ENCODE results near the gene LTBP4.

LTBP4 gene

DNA sequence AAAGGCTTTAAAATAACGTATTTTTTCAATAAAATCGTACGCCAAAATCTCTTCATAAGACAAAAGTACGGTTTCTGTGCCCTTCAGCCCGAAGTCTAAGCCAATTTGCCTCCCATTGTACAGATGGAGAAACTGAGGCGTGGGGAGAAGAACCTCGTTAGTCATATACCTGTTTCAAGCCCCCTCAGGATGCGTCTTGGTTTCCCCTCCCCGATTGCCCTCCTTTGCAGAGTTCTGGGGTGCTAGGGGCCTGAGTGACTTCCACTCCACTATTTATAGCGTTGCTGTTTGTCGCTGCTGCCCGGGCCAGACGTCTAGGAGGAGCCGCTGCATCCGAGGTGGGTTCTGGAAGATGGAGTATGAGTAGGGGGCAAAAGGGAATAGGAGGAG, 2.3 kb upstream of the LTBP4 start:
- DNase-seq: no peak

DNA sequence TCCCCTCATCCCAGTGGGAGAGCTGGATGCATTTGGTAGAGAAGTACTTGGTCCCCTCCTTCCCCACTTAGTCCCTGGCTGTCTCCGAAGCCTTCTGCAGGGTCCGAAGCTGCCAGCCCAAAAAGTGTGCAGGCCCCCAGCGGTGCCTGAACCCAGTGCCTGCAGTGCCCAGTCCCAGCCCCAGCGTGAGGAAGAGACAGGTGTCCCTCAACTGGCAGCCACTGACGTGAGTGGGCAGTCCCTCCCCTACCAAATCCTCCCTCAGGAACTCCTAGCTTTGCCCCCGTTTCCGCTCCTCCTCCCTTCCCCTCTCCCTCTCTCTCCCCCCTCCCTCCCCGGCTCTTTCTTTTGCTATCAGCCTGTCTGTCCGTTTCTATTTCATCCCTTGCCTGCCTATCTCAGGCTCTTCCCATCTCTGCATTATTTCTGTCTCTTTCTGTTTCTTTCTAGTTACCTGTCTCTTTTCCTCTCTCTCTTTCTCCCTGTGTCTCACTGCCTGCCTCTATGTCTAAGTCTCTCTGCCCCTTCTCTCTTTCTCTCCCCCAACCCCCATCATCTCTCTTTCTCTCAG, 1.8 kb upstream of the LTBP4 start:
- DNase-seq: no peak

DNA sequence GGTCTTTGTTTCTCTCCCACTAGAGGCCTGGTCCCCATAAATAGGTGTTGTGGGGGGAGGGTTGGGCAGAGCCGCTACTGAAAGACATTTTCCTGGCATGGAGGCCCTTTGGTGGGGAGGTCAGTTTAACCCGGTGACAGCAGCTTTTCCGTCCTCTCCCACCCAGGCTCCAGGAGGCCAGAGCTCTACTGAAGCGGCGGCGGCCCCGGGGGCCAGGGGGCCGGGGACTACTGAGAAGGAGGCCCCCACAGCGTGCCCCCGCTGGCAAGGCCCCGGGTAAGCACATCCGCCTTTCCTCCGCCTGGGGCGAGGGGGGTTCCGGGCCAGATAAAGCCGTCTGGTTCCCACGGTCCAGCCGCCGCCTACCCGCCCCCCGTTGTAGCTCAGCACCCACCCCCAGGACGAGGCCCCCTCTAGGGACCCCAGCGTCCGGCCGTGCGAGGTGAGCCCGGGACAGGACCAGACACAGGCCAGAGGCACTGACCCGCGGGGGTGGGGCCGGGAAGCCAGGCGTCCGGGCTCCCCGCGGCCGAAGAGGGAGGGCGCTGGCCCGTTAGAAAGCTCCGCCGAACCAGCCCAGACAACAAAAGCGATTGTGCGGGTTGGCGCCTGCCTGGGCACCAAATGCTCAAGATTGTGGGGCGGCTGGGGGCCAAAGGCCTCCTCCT, 1.1 kb upstream of the LTBP4 start:
- DNase-seq: no peak

DNA sequence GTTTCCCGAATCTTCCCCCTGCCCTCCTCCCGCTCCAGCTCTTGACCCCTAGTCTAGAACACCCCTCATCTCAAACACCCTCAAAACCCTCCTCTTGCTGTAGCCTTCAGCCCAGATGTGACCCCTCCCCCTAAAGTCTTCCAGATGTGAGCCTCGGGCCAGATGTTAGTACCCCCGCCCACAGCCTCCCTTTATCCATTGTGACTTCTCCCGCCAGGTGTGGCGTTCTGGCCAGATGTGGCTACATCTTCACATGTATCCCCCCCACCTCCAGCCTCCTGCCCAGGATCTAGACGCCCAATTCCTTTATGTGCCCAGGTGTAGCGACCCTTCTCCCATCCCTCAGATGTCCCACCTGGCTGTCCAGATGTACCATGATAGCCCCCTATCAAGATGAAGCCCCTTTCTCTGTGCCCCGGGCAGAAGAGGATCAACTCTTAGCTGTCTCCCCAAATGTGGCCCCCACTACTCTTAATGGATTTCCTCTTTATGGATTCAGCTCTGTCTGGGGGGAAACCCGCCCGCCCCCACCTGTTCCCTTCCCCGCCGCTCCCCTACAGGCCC, 517 bp upstream of the LTBP4 start:
- DNase-seq: no peak

DNA sequence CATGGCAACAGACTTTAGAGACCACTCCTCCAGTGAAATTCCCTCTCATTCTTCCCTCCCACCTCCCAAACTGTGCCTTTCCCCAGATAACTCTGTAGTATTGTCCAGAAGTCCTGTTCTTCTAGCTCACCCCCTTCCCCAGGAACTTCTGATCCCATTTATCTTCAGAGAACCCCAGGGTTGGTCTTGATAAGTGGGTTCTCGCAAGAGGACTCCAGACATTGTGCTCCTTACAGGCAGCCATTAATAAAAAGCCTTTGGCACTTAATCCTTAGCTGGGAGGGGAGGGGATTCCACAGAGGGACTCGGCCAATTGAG, 1.9 kb downstream of the LTBP4 start:
- no peak for DNase-seq

DNA sequence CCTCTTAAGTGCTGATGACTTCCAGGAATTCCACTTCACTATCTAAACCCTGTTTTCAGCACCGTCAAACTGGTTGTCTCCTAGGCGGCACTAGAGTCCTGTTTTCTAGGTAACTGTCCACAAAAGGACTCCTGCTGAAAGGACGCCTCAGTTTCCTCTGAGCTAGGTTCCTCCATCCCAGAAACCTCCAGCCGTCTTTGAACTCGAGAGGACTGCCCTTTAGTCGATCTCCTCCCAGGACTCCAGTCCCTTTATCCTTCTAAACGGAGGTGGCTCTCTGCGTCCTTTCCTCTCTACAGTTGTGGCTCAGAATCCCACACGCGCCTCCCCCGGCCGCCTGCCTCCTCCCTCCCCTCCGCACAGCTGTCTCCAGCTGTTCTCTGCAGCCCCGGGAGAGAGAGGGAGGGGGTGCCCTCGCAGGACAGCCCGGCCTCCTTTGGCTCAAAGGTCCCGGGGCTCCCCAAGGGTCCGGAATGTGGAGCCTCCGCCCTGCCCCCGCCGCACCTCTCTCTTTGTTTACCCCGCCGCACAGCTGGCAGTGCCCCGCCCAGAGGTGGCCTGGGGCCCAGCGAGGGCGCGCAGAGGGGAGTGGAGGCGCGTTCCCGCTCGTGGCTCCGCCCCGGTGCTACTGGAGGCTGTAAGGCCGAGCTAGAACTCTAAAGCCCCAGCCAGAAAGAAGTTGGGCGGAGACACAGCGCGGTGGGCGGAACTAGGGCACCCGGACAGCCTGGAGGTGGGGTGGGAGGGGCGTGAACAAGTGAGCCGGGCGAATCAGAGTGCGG, 2.4 kb downstream of the LTBP4 start:
- DNase-seq: peak; percentile 64

DNA sequence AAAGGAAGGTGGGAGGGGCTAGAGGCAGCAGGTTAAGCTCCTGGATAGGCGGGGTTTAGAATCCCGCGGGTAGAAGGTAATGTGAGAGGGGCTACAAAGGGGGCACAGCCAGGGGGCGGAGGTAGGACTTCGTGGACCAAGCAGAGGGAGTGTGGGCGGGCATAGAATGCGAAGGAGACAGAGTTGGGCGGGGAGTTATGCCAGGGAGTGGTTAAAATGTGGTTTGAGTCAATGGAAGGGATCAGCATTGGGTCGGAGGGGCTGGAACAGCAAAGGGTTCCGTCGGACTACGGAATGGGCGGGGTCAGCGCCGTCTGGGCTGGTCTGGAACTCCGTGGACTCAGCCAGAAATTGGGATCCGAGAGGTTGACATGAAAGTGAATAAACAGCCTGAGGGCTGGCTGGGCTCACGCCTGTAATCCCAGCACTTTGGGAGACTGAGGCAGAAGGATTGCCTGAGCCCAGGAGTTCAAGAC, 3.0 kb downstream of the LTBP4 start:
- no peak for DNase-seq

DNA sequence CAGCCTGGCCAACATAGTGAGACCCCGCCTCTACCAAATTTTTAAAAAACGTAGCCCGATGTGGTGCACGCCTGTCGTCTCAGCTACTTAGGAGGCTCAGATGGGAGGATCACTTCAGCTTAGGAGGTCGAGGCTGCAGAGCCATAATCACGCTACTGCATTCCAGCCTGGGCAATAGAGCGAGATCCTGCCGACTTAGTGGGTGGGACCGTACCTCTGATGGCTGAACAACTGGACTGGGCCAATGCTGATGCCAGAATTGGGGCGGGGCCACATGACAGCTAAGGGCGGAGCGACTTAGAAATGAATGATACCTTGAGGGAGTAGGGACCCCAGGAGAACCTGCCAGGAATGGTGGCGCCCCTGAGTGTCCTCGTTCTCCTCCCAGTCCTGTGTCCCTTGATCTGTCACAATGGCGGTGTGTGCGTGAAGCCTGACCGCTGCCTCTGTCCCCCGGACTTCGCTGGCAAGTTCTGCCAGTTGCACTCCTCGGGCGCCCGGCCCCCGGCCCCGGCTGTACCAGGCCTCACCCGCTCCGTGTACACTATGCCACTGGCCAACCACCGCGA, 3.6 kb downstream of the LTBP4 start:
- no peak for DNase-seq

DNA sequence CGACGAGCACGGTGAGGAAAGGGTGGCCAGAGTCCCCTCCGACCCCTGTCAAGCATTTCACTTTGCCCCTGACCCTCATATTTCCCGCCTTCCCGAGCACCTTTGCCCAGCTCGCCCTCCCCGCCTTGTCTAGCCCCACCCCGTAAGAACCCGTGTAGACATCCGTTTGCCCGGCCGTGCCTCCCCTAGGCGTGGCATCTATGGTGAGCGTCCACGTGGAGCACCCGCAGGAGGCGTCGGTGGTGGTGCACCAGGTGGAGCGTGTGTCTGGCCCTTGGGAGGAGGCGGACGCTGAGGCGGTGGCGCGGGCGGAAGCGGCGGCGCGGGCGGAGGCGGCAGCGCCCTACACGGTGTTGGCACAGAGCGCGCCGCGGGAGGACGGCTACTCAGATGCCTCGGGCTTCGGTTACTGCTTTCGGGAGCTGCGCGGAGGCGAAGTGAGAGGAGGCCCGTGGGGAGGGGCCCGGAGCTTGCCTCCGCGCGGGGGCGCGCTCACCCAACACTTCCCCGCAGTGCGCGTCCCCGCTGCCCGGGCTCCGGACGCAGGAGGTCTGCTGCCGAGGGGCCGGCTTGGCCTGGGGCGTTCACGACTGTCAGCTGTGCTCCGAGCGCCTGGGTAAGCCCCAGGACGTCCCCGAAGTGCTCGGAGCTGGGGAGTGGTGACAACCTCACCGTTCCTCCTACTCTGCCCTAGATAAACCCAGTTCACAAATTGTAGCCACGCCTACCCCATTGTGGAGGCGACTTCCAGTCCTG, 4.2 kb downstream of the LTBP4 start:
- DNase-seq: no peak

DNA sequence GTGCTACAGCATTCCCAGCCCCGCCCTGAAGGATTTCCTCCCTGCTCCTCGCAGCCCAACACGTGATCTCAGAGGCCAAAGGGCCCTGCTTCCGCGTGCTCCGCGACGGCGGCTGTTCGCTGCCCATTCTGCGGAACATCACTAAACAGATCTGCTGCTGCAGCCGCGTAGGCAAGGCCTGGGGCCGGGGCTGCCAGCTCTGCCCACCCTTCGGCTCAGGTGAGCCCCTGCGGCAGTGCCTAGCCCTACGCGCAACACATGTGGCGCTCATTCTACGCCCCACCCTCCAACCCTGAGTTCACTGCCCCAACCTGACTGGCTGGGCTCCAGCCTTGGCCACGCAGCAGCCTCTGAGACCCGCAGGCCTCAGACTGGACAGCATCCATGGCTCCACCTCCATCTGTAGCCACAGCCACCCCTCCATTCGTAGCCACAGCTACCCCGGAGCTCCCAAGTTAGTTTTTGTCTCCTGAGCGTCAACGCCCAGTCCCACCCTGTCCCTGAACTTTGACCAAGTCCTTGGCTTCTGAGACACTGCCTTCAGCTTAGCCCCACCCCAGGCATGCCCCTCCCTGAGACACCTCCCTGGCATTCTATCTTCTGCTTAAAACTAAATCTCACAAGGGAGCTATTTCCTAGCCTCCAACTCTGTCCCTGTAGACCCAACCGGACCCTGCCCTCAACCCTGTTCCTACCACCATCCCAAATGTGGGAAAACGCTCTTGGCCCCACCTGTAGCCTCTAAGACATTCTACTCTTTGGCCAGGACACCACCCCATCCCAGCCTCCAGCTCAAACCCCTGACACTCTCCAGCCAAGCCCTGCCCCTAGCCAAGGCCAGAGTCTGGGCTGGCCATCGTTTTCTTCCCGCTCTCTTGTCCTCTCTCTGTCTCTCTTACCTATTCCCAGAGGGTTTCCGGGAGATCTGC, 6.4 kb downstream of the LTBP4 start:
- no peak for DNase-seq

DNA sequence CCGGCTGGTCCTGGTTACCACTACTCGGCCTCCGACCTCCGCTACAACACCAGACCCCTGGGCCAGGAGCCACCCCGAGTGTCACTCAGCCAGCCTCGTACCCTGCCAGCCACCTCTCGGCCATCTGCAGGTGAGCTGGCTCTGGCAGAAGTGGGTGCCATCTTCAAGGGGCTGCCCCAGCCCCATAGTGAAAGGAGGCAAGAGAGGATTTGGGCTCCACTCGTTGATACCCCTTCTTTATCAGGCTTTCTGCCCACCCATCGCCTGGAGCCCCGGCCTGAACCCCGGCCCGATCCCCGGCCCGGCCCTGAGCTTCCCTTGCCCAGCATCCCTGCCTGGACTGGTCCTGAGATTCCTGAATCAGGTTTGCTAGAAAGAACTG, 7.1 kb downstream of the LTBP4 start:
- no peak for DNase-seq

DNA sequence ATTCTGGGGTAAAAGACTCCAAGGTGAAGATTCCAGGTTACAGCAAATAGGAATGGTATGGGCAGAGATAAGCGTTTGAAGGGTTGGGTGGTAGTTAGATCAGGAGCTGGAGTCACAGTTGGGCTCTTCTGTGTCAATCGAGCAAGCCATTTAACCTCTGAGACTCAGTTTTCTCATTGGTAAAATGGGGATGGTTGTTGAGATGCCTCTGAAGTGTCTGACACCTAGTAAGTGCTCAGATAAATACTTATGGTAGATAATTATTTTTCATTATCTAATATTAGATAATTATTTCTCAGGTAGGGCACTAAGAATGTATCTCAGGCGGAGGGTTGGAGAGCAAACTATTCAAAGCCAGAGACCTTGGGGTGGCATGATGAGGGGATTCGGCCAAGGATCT, 7.8 kb downstream of the LTBP4 start:
- no peak for DNase-seq

DNA sequence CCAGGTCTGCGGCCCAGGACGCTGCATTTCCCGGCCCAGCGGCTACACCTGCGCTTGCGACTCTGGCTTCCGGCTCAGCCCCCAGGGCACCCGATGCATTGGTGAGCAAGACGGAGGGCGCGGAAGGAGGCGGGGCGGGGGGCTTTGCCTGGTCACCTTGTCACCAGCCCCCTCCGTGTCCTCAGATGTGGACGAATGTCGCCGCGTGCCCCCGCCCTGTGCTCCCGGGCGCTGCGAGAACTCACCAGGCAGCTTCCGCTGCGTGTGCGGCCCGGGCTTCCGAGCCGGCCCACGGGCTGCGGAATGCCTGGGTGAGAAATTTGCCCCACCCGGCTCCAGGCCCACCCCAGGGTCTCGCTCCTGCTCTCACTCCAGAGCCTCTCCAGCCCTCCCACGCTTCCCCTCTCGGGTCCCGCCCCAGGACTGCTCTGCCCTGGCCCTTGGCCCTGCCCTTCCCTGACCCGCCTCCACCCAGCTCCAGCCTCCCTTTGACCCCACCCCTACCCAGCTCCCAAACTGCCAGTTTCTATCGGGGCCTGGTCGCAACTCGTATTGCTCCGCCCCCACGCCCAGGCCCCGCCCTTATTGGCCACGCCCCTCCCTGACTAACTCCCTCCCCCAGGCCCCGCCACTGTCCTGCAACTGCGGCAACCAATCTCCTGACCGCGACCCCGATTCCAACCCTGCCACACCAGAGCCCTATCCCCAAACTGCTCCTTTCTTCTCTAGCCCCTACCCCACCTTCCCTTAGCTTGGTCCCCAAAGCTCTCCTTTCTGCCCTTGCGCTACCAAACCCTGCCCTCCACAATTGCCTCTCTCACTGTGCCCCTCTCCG, 8.6 kb downstream of the LTBP4 start:
- no peak for DNase-seq

DNA sequence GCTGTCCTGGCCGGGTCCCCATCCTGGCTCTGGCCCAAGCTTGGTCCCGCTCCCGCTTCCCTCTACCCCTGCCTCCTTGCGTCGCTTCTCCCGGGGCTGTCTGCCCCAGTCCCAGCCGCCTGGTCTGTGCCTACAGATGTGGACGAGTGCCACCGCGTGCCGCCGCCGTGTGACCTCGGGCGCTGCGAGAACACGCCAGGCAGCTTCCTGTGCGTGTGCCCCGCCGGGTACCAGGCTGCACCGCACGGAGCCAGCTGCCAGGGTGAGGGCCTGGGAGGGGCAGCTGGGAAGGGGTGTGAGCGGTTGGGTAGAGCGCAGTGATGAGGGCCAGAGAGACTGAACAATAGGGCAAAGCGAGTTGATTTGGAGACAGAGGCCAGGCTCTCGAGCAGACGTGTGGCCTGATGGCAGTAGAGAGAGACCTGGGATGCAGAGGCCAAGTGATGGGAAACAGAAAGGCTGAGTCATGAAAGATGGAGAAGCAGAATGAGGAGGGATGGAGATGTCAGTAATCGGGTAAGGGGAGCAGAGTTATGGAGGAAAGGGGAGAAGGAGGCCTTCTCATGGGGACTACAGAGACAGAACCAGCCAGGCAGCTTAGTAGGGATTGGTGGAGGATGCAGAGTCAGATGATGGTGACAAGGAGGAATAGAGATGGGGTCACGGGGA, 9.4 kb downstream of the LTBP4 start:
- no peak for DNase-seq

DNA sequence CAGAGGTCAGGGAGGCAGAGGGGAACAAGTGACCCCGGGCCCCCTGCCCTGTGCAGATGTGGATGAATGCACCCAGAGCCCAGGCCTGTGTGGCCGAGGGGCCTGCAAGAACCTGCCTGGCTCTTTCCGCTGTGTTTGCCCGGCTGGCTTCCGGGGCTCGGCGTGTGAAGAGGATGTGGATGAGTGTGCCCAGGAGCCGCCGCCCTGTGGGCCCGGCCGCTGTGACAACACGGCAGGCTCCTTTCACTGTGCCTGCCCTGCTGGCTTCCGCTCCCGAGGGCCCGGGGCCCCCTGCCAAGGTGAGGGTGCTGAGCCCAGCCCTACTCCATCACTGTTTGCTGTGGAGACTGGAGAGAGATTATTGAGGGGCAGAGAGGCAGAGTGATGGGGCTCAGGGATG, 9.9 kb downstream of the LTBP4 start:
- no peak for DNase-seq

DNA sequence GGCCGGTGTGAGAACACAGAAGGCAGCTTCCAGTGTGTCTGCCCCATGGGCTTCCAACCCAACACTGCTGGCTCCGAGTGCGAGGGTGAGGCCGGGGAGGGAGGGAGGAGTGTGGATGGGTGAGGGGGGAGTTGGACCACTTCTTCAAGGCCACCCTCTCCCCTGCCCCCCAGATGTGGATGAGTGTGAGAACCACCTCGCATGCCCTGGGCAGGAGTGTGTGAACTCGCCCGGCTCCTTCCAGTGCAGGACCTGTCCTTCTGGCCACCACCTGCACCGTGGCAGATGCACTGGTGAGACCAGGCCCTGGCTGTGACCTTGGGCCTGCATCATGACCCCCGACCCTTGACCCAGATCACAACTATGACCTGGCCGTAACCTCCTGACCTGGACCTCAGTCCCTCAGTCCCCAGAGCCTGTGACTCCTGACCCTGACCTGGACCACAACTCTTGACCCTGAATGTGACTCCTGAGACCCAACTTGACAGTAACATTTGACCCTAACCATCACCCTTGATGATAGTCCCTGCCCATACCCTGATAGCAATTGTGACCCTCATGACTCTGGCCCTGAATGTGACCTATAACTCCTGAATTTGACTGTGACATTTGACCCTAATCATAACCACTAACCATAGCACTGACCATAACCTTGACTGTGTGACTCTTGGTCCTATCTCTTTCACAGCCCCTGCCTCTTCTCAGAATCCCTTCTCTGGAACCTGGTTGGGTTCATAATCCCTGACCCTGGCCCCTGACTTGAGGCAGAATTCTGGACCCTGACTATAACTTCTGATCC, 10.9 kb downstream of the LTBP4 start:
- no peak for DNase-seq

DNA sequence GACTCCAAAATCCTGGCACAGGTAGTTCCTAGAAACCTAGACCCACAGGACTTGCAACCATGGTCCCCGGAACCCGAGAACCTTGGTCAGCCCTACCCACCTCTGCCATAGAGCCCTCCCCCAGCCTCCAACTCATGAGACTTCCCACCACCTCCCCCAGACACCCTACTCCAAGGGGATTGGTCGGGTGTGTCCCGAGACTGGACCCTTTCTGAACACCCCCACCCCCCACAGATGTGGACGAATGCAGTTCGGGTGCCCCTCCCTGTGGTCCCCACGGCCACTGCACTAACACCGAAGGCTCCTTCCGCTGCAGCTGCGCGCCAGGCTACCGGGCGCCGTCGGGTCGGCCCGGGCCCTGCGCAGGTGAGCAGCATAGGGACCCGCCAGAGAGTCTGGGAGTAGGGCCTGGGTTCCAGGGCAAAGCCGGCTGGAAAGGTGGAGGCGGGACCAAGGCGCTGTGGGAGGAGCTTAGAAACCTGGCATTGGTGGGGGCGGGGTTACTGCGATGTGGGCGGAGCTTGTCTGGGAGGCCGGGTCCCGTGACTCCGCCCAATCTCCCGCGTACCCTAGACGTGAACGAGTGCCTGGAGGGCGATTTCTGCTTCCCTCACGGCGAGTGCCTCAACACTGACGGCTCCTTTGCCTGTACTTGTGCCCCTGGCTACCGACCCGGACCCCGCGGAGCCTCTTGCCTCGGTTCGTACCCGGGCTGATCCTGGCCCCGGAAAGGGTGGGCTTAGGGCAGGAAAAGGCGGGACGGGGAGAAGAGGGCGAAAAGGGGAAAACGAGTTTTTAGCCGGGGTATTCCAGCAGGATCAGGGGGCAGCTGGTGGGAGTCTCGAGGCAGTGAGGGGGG, 11.9 kb downstream of the LTBP4 start:
- no peak for DNase-seq

Measured in NCI-H1092 treated with DMSO at 0.1 percent for 48 hours (cell line).